A549 (cell line): ENCODE data around the gene CKLF. TPM values are rescaled to one million over a fixed set of nuclear protein-coding genes. Genes with fewer than 3 reads are reported as not detected.
A peak's percentile ranks its signal among the peaks of the same experiment; 100 is the strongest.

Experiments used
- ATAC-seq, 2 experiments: fragments of 200-7000 bp in 1 of 2; fragments of >200 bp in 1 of 2; cut with Nextera tagmentation in 1 of 2; cut with Tn5 transposase in 1 of 2; 3 replicates each; pipeline versions ENCODE4 v1.8.0 to v1.9.1; 2018 to 2020; ENCODE audit warnings: mild to moderate bottlenecking in 1 of 2, moderate library complexity in 1 of 2
- CTCF ChIA-PET: fragments of 300-600 bp; sonication (Branson Sonifier 250); formaldehyde crosslinking; extraction: SDS; loops from one replicate; lab custom pipeline; 2021; ENCODE audit warnings: antibody characterized with exemption, inconsistent platforms; lab: Yijun Ruan, JAX
- POLR2A ChIA-PET: fragments of 350-600 bp; formaldehyde crosslinking; extraction: SDS; loops from one replicate; lab custom pipeline; 2021; ENCODE audit warnings: antibody characterized with exemption, inconsistent platforms; lab: Yijun Ruan, JAX
- DNase-seq, 2 experiments: peaks; one replicate each; pipeline versions ENCODE4 v3.0.0 to v3.0.0-alpha.2; 2011 to 2016; ENCODE audit warnings: low read depth in 1 of 2, low spot score in 1 of 2
- FAIRE-seq: peaks from 2 replicates; lab custom pipeline; 2011; peaks lifted over from hg19 to GRCh38; lab: Jason Lieb, UNC
- H3K27ac ChIP-seq, 2 experiments: fragments of >200 bp; sonication (Bioruptor Twin); formaldehyde crosslinking; 3 replicates each; pipeline ENCODE4 v1.5.1; 2016 to 2017
- H3K4me1 ChIP-seq: fragments of >200 bp; sonication (Bioruptor Twin); formaldehyde crosslinking; 3 replicates; pipeline ENCODE4 v1.6.1; 2016
- H3K4me2 ChIP-seq: fragments of >200 bp; sonication (Bioruptor Twin); formaldehyde crosslinking; 3 replicates; pipeline ENCODE4 v1.6.1; 2016
- H3K4me3 ChIP-seq: fragments of >200 bp; sonication (Bioruptor Twin); formaldehyde crosslinking; 3 replicates; pipeline ENCODE4 v1.5.1; 2016
- H3K9me3 ChIP-seq: fragments of >200 bp; sonication (Bioruptor Twin); formaldehyde crosslinking; 3 replicates; pipeline ENCODE4 v1.6.1; 2016
- BCL3 ChIP-seq: fragments of >200 bp; sonication (Bioruptor Twin); formaldehyde crosslinking; IDR thresholded peaks from 3 replicates; pipeline ENCODE4 v1.6.1; 2016
- CBX8 ChIP-seq: fragments of 200-600 bp; sonication (generic); IDR thresholded peaks from 2 replicates; pipeline ENCODE4 v1.6.1; 2016
- CHD2 ChIP-seq: fragments of 150-350 bp; IDR thresholded peaks from 2 replicates; pipeline ENCODE4 v1.6.1; 2014; ENCODE audit warnings: low read length; ENCODE audit not compliant: partially characterized antibody
- E2F6 ChIP-seq: IDR thresholded peaks from 2 replicates; pipeline ENCODE4 v1.6.1; 2012; ENCODE audit warnings: low read depth, borderline replicate concordance
- EHMT2 ChIP-seq: fragments of 200-600 bp; sonication (generic); IDR thresholded peaks from 2 replicates; pipeline ENCODE4 v1.6.1; 2016; ENCODE audit warnings: antibody characterized with exemption, low read depth, mild to moderate bottlenecking, moderate library complexity
- EP300 ChIP-seq, 2 experiments: fragments of >200 bp; sonication (Bioruptor Twin); formaldehyde crosslinking; IDR thresholded peaks; 2 replicates in 1 of 2; 3 replicates in 1 of 2; pipeline ENCODE4 v1.6.1; 2016 to 2017
- ESRRA ChIP-seq: fragments of 150-350 bp; IDR thresholded peaks from 2 replicates; pipeline ENCODE4 v1.6.1; 2014; ENCODE audit warnings: mild to moderate bottlenecking, low read length, borderline replicate concordance
- FOSB ChIP-seq: fragments of 250-450 bp; sonication (Bioruptor Pico); IDR thresholded peaks from 2 replicates; pipeline ENCODE4 v1.5.0; 2020; ENCODE audit warnings: mild to moderate bottlenecking, moderate library complexity
- FOXS1 ChIP-seq: fragments of 250-450 bp; sonication (Bioruptor Pico); IDR thresholded peaks from 2 replicates; pipeline ENCODE4 v1.5.0; 2020; ENCODE audit warnings: mild to moderate bottlenecking, moderate library complexity
- GATA3 ChIP-seq: IDR thresholded peaks from 2 replicates; pipeline ENCODE4 v1.6.1; 2012; ENCODE audit warnings: borderline replicate concordance
- HDAC2 ChIP-seq: fragments of 200-600 bp; sonication (generic); IDR thresholded peaks from 2 replicates; pipeline ENCODE4 v1.6.1; 2016
- HEYL ChIP-seq: fragments of 250-450 bp; sonication (Bioruptor Pico); IDR thresholded peaks from 2 replicates; pipeline ENCODE4 v1.8.0; 2021; ENCODE audit warnings: mild to moderate bottlenecking, moderate library complexity
- HOXA7 ChIP-seq: fragments of 250-450 bp; sonication (Bioruptor Pico); IDR thresholded peaks from 2 replicates; pipeline ENCODE4 v1.5.0; 2020; ENCODE audit warnings: mild to moderate bottlenecking, moderate library complexity
- HOXB13 ChIP-seq: fragments of 250-450 bp; sonication (Bioruptor Pico); IDR thresholded peaks from 2 replicates; pipeline ENCODE4 v1.5.0; 2020; ENCODE audit warnings: low read depth, mild to moderate bottlenecking, moderate library complexity
- HOXB5 ChIP-seq: fragments of 250-450 bp; sonication (Bioruptor Pico); IDR thresholded peaks from 2 replicates; pipeline ENCODE4 v1.5.0; 2020; ENCODE audit warnings: mild to moderate bottlenecking, moderate library complexity
- JUN ChIP-seq, 2 experiments: fragments of >200 bp; sonication (Bioruptor Twin); formaldehyde crosslinking; IDR thresholded peaks; 2 replicates in 1 of 2; 3 replicates in 1 of 2; pipeline ENCODE4 v1.6.1; 2016 to 2017
- KDM1A ChIP-seq: fragments of 200-600 bp; sonication (generic); IDR thresholded peaks from 2 replicates; pipeline ENCODE4 v1.6.1; 2016; ENCODE audit warnings: low read depth, mild to moderate bottlenecking
- MAFK ChIP-seq: fragments of 450-650 bp; IDR thresholded peaks from 2 replicates; pipeline ENCODE4 v1.6.1; 2014; ENCODE audit not compliant: partially characterized antibody
- POLR2A ChIP-seq: IDR thresholded peaks from 2 replicates; pipeline ENCODE4 v1.6.1; 2012; ENCODE audit warnings: mild to moderate bottlenecking, low read length
- RAD21 ChIP-seq, 2 experiments: fragments of >200 bp in 1 of 2; sonication (Bioruptor Twin) in 1 of 2; formaldehyde crosslinking in 1 of 2; IDR thresholded peaks in 1 of 2; conservative IDR thresholded peaks in 1 of 2; 2 replicates in 1 of 2; 3 replicates in 1 of 2; pipeline ENCODE4 v1.6.1; 2012 to 2018; ENCODE audit warnings: inconsistent platforms in 1 of 2
- RFX5 ChIP-seq: fragments of 450-650 bp; IDR thresholded peaks from 2 replicates; pipeline ENCODE4 v1.7.1; 2014; ENCODE audit warnings: antibody characterized with exemption, mild to moderate bottlenecking, moderate library complexity
- SMC3 ChIP-seq: fragments of >200 bp; sonication (Bioruptor Twin); formaldehyde crosslinking; IDR thresholded peaks from 3 replicates; pipeline ENCODE4 v1.6.1; 2018; ENCODE audit warnings: inconsistent platforms
- ZC3H11A ChIP-seq: fragments of 450-650 bp; IDR thresholded peaks from 2 replicates; pipeline ENCODE4 v1.6.1; 2014; ENCODE audit warnings: antibody characterized with exemption, mild to moderate bottlenecking
- ZFP36 ChIP-seq: fragments of 450-650 bp; IDR thresholded peaks from 2 replicates; pipeline ENCODE4 v1.6.1; 2014; ENCODE audit warnings: borderline replicate concordance; ENCODE audit not compliant: partially characterized antibody
- ZSCAN20 ChIP-seq: fragments of 250-450 bp; sonication (Bioruptor Pico); IDR thresholded peaks from 2 replicates; pipeline ENCODE4 v1.8.0; 2022; ENCODE audit warnings: mild to moderate bottlenecking, moderate library complexity
- WGBS: methylation state at CpG from one replicate; pipeline ENCODE4 v1.1.6; 2017; ENCODE audit errors: missing lambda C conversion rate; 5-methylcytosine and 5-hydroxymethylcytosine counted together
- polyA plus RNA-seq, 4 experiments: library from polyadenylated mRNA; depleted of rRNA in 3 of 4; stranded (reverse); fragments of >200 nt; fragmentation: RNase III in 1 of 4; extraction: RNeasy Plus Mini Kit Qiagen cat#74134 plus additional on column Dnase treatment in 1 of 4; gene quantifications; 2 replicates in 3 of 4; 3 replicates in 1 of 4; pipeline ENCODE4 v1.2.3, GENCODE V29; 2011 to 2017
- TF ChIP-seq, protein P1 (sequence below): fragments of 250-450 bp; sonication (Bioruptor Pico); IDR thresholded peaks from 2 replicates; pipeline ENCODE4 v1.5.0; 2021; ENCODE audit warnings: mild to moderate bottlenecking, moderate library complexity, borderline replicate concordance
- TF ChIP-seq, protein P2 (sequence below): fragments of >200 bp; sonication (Bioruptor Twin); formaldehyde crosslinking; IDR thresholded peaks from 3 replicates; pipeline ENCODE4 v1.5.1; 2016
- TF ChIP-seq, protein P3 (sequence below): fragments of 250-450 bp; sonication (Bioruptor Pico); IDR thresholded peaks from 2 replicates; pipeline ENCODE4 v1.5.0; 2020; ENCODE audit warnings: low read depth, mild to moderate bottlenecking, moderate library complexity
- TF ChIP-seq, protein P4 (sequence below): fragments of >200 bp; sonication (Bioruptor Twin); formaldehyde crosslinking; IDR thresholded peaks from 2 replicates; pipeline ENCODE4 v1.6.1; 2016

Gene CKLF
- polyA plus RNA-seq, 2 of the 4 experiments (the other 2 are of a cell fraction): 85.1 to 87.0 TPM

- POLR2A ChIA-PET: interaction anchor here (0.6 kb wide), 1 partner anchor 81 kb away, joined by 6 read pairs; no protein-coding TSS in a partner anchor
- CTCF ChIA-PET: interaction anchor here (0.9 to 2.6 kb wide), 4 partner anchors 10 to 184 kb away, joined by 3 to 11 read pairs (median 6); partner anchors contain the start of gene CMTM3
- Histone ChIP-seq H3K4me1 (no peaks in the 10 kb centered on the region), H3K9me3 (no peaks in the 10 kb centered on the region), H3K4me2 (no peak overlapping the region), H3K27ac (no peak overlapping the region), H3K4me3 (no peak overlapping the region)
- no peak for FAIRE-seq
- no peak for TF ChIP-seq EHMT2
- TF ChIP-seq BCL3: no peak
- peak; percentile 73 for TF ChIP-seq MAFK
- WGBS: 79% methylated on average over 4 of the region's 4 CpGs
- ATAC-seq: no peak
- no peak for DNase-seq
These were observed 38.6 kb downstream of the CKLF start for GRCh38 chr16:66591018-66591417.

DNA sequence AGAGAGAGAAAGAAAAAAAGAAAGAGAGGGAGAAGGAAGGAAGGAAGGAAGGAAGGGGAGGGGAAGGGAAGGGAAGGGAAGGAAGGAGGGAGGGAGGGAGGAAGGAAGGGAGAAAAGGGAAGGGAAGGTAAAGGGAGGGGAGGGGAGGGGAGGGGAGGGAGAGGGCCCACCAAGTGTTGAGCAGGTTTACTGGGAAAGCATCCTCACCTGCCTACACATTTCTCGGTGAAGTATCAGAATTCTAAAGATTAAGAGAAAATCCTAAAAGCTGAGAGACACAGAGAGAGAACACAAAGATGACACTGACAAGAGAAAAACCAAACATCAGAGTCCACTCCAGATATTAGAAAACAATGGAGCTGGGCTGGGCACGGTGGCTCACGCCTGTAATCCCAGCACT is 39.9 kb downstream of the CKLF start:
- 54% methylated on average over 3 of the region's 3 CpGs for WGBS
- TF ChIP-seq KDM1A: no peak
- no peak for TF ChIP-seq RFX5
- no peak for TF ChIP-seq CBX8
- no peak for TF ChIP-seq JUN (IDR thresholded peaks at IDR 0.05)
- no peak for TF ChIP-seq E2F6
- no peak for TF ChIP-seq HEYL (CRISPR knock-in tag)
- TF ChIP-seq ZC3H11A: no peak
- no peak for TF ChIP-seq CHD2
- TF ChIP-seq GATA3: no peak
- TF ChIP-seq ZSCAN20 (CRISPR knock-in tag): no peak
- TF ChIP-seq HDAC2: no peak
- no peak for TF ChIP-seq FOXS1
- TF ChIP-seq HOXB5 (CRISPR knock-in tag): no peak
- H3K4me1 ChIP-seq: no peaks in the 10 kb centered on the region
- POLR2A ChIA-PET: no interaction called here
- no peak for FAIRE-seq
- no peak overlapping the region for H3K27ac ChIP-seq
- H3K9me3 ChIP-seq: no peaks in the 10 kb centered on the region
- no peak for ATAC-seq
- H3K4me2 ChIP-seq: no peak overlapping the region
- CTCF ChIA-PET: interaction anchor here (0.8 to 1.4 kb wide), 2 partner anchors 9 to 16 kb away, joined by 3 read pairs; no protein-coding TSS in a partner anchor
- no peak for DNase-seq
- no peak overlapping the region for H3K4me3 ChIP-seq

GRCh38 chr16:66592814-66593213 is 40.4 kb downstream of the CKLF start:
- Histone ChIP-seq H3K4me2 (no peak overlapping the region), H3K4me3 (no peak overlapping the region), H3K4me1 (no peaks in the 10 kb centered on the region), H3K9me3 (no peaks in the 10 kb centered on the region), H3K27ac (no peak overlapping the region)
- DNase-seq (no peak), FAIRE-seq (no peak), ATAC-seq (no peak)
- TF ChIP-seq FOSB (CRISPR knock-in tag): no peak
- no peak for TF ChIP-seq RAD21 (conservative IDR thresholded peaks at IDR 0.05 in 1 of 2, IDR thresholded peaks at IDR 0.05 in 1 of 2)
- TF ChIP-seq EHMT2: no peak
- TF ChIP-seq, protein P1, sequence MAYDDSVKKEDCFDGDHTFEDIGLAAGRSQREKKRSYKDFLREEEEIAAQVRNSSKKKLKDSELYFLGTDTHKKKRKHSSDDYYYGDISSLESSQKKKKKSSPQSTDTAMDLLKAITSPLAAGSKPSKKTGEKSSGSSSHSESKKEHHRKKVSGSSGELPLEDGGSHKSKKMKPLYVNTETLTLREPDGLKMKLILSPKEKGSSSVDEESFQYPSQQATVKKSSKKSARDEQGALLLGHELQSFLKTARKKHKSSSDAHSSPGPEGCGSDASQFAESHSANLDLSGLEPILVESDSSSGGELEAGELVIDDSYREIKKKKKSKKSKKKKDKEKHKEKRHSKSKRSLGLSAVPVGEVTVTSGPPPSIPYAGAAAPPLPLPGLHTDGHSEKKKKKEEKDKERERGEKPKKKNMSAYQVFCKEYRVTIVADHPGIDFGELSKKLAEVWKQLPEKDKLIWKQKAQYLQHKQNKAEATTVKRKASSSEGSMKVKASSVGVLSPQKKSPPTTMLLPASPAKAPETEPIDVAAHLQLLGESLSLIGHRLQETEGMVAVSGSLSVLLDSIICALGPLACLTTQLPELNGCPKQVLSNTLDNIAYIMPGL: no peak
- TF ChIP-seq, protein P2, sequence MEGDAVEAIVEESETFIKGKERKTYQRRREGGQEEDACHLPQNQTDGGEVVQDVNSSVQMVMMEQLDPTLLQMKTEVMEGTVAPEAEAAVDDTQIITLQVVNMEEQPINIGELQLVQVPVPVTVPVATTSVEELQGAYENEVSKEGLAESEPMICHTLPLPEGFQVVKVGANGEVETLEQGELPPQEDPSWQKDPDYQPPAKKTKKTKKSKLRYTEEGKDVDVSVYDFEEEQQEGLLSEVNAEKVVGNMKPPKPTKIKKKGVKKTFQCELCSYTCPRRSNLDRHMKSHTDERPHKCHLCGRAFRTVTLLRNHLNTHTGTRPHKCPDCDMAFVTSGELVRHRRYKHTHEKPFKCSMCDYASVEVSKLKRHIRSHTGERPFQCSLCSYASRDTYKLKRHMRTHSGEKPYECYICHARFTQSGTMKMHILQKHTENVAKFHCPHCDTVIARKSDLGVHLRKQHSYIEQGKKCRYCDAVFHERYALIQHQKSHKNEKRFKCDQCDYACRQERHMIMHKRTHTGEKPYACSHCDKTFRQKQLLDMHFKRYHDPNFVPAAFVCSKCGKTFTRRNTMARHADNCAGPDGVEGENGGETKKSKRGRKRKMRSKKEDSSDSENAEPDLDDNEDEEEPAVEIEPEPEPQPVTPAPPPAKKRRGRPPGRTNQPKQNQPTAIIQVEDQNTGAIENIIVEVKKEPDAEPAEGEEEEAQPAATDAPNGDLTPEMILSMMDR: no peak
- TF ChIP-seq HOXA7 (CRISPR knock-in tag): no peak
- no peak for TF ChIP-seq ZFP36
- TF ChIP-seq, protein P3, sequence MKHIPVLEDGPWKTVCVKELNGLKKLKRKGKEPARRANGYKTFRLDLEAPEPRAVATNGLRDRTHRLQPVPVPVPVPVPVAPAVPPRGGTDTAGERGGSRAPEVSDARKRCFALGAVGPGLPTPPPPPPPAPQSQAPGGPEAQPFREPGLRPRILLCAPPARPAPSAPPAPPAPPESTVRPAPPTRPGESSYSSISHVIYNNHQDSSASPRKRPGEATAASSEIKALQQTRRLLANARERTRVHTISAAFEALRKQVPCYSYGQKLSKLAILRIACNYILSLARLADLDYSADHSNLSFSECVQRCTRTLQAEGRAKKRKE: no peak
- no peak for TF ChIP-seq GATA3
- no peak for TF ChIP-seq ESRRA
- TF ChIP-seq ZSCAN20 (CRISPR knock-in tag): no peak
- no peak for TF ChIP-seq CBX8
- no peak for TF ChIP-seq SMC3
- TF ChIP-seq EP300 (IDR thresholded peaks at IDR 0.05): no peak
- no peak for TF ChIP-seq POLR2A
- no peak for TF ChIP-seq RFX5
- no peak for TF ChIP-seq HOXB13 (CRISPR knock-in tag)
- TF ChIP-seq, protein P4, sequence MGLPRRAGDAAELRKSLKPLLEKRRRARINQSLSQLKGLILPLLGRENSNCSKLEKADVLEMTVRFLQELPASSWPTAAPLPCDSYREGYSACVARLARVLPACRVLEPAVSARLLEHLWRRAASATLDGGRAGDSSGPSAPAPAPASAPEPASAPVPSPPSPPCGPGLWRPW: no peak
- WGBS: 96% methylated on average over 3 of the region's 3 CpGs
- ChIA-PET POLR2A (no interaction called here), CTCF (interaction anchor here (0.8 to 1.4 kb wide), 3 partner anchors 9 to 185 kb away, joined by 3 read pairs; no protein-coding TSS in a partner anchor)
